Tibial artery (tissue), 4 donors: ENCODE data around the gene MACROH2A1.

ENCODE experiments used
- DNase-seq, 2 donors: peaks; one replicate each; pipeline ENCODE4 v3.0.0-alpha.2; 2019
- H3K27ac ChIP-seq, 2 donors: fragments of 200-600 bp; sonication (generic) in 1 of 2; 1 replicate in 1 of 2; 2 replicates in 1 of 2; pipeline ENCODE4 v1.5.1; 2018 to 2019; ENCODE audit warnings: mild to moderate bottlenecking in 1 of 2
- H3K27me3 ChIP-seq, 2 donors: fragments of 200-600 bp; sonication (generic) in 1 of 2; one replicate each; pipeline versions ENCODE4 v1.5.1 to v1.6.0; 2016 to 2019
- H3K36me3 ChIP-seq, 3 donors: fragments of 200-600 bp; sonication (generic) in 2 of 3; one replicate each; pipeline ENCODE4 v1.5.1; 2016 to 2019; ENCODE audit warnings: mild to moderate bottlenecking in 2 of 3
- H3K4me1 ChIP-seq, 4 donors: fragments of 200-600 bp; sonication (generic) in 2 of 4; 1 replicate in 3 of 4; 2 replicates in 1 of 4; pipeline ENCODE4 v1.5.1; 2016 to 2019
- H3K4me3 ChIP-seq, 2 donors: fragments of 200-600 bp; sonication (generic) in 1 of 2; 1 replicate in 1 of 2; 2 replicates in 1 of 2; pipeline ENCODE4 v1.5.1; 2018 to 2019; ENCODE audit warnings: mild to moderate bottlenecking in 2 of 2
- H3K9me3 ChIP-seq, 3 donors: fragments of 200-600 bp; sonication (generic) in 1 of 3; one replicate each; pipeline ENCODE4 v1.5.1; 2016 to 2019
- intact Hi-C: fragments of 100-400 bp; cut with DNase I; formaldehyde crosslinking; loops from one replicate; pipeline ENCODE4 v1.15.0; 2023; ENCODE audit warnings: low total_unique reads
- TF ChIP-seq, protein P1 (sequence below), 2 experiments: fragments of 200-600 bp in 1 of 2; fragments of 450-650 bp in 1 of 2; IDR thresholded peaks; one replicate each; pipeline ENCODE4 v1.5.1; 2017 to 2019; ENCODE audit warnings: antibody characterized with exemption in 2 of 2, mild to moderate bottlenecking in 1 of 2, moderate library complexity in 1 of 2

MACROH2A1 gene

DNA sequence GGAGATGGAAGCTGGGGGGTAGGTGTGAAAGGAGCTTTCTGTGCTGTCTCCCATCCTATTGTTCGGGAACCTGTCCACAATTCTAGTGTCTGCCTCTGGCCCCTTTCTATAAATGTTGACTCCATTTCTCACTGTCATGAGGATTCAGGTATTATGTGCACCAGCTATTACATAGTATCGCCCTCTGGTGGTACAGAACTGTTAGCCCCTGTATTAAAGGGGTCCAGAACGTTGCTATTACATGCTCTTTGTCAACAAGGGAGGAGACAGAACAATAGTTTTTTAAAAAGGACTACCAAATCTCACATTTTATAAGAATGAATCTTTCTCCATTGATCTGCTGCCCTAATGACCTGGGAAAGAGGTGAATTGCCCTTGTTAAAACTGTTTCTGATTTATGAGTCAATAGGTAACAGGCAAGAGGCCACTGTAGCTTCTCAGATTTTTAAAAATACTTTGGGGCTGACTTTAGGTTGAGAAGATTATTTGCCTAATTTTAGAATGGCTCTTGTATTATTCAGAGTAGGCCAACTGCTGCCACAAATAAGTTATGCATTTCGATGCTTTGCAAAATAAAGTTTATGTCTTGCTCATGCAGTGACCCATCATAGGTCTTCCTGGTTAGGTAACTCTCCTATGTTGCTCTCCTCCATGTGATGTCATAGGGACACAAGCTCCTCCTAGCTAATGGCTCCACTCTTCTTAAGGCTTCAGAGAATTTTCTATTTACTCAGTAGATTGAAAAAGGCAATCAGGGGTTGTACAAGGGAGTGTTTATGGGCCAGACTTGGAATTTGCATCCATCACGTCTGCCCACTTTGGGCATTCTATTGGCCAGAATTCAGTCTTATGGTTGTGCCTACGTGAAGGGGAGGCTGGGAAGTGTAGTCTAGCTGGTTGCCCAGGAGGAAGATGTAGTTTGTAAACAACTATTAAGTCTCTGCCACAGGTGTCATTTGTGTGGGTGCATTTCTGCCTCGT, 27.4 kb upstream of the MACROH2A1 start:
- intact Hi-C loops, result no loop called here
- peaks cover 0 to 9% (median 2%) of the 10 kb centered on the region in 3 donors for H3K9me3 ChIP-seq
- peaks cover 0 to 4% (median 0%) of the 10 kb centered on the region in 4 donors for H3K4me1 ChIP-seq
- no peak overlapping the region for H3K4me3 ChIP-seq
- TF ChIP-seq, protein P1, sequence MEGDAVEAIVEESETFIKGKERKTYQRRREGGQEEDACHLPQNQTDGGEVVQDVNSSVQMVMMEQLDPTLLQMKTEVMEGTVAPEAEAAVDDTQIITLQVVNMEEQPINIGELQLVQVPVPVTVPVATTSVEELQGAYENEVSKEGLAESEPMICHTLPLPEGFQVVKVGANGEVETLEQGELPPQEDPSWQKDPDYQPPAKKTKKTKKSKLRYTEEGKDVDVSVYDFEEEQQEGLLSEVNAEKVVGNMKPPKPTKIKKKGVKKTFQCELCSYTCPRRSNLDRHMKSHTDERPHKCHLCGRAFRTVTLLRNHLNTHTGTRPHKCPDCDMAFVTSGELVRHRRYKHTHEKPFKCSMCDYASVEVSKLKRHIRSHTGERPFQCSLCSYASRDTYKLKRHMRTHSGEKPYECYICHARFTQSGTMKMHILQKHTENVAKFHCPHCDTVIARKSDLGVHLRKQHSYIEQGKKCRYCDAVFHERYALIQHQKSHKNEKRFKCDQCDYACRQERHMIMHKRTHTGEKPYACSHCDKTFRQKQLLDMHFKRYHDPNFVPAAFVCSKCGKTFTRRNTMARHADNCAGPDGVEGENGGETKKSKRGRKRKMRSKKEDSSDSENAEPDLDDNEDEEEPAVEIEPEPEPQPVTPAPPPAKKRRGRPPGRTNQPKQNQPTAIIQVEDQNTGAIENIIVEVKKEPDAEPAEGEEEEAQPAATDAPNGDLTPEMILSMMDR (IDR thresholded peaks at IDR 0.05), result peak in 1 of 2 experiments; percentile 14
- no peak overlapping the region for H3K27ac ChIP-seq
- H3K36me3 ChIP-seq, result no peaks in the 10 kb centered on the region
- no peaks in the 10 kb centered on the region for H3K27me3 ChIP-seq
- DNase-seq, result no peak

DNA sequence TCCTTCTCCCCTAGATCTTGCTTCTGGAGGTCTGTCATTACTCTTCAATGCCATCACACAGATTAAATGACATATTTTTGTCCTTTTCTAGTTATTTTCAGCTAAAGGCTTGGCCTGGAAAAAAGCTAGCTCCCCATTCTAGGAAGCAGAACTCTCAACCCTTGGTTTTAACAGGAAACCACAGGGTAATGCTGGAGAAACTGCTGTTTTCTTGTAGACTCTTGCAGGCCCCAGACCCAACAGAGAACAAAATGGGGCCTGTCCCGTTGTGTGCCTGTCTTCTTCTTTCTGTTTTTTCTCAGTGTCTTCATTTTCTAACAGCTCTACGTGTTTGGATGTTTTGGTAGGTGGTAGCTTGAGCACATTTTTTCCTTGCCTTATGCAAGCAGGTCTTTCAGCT, 26.6 kb upstream of the MACROH2A1 start:
- DNase-seq, result no peak
- no peak overlapping the region for H3K27ac ChIP-seq
- no peaks in the 10 kb centered on the region for H3K27me3 ChIP-seq
- H3K4me3 ChIP-seq, result no peak overlapping the region
- H3K9me3 ChIP-seq, result peaks cover 0 to 9% (median 2%) of the 10 kb centered on the region in 3 donors
- intact Hi-C loops, result no loop called here
- TF ChIP-seq, protein P1 (IDR thresholded peaks at IDR 0.05), result no peak
- H3K36me3 ChIP-seq, result no peaks in the 10 kb centered on the region
- peaks cover 0 to 4% (median 0%) of the 10 kb centered on the region in 4 donors for H3K4me1 ChIP-seq

DNA sequence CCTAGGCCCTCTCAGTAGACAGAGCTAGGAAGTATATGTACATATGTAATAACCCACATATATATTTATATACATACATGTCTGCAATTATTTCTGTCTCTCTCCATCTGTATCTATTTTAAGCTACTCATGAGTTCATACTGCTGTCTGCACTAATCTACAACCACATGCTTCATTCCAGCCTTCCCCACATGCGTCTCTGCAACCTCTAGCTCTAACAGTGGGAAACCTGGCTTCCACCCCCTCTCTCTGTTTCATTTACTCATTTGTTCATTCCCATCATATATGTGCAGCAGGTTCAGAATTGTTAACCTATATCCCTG, 24.8 kb upstream of the MACROH2A1 start:
- Histone ChIP-seq H3K27me3 (no peaks in the 10 kb centered on the region), H3K36me3 (no peaks in the 10 kb centered on the region), H3K9me3 (peaks cover 2 to 8% (median 5%) of the 10 kb centered on the region in 3 donors), H3K4me3 (no peak overlapping the region), H3K27ac (no peak overlapping the region), H3K4me1 (no peaks in the 10 kb centered on the region)
- TF ChIP-seq, protein P1 (IDR thresholded peaks at IDR 0.05), result no peak
- no peak for DNase-seq
- intact Hi-C loops, result no loop called here

DNA sequence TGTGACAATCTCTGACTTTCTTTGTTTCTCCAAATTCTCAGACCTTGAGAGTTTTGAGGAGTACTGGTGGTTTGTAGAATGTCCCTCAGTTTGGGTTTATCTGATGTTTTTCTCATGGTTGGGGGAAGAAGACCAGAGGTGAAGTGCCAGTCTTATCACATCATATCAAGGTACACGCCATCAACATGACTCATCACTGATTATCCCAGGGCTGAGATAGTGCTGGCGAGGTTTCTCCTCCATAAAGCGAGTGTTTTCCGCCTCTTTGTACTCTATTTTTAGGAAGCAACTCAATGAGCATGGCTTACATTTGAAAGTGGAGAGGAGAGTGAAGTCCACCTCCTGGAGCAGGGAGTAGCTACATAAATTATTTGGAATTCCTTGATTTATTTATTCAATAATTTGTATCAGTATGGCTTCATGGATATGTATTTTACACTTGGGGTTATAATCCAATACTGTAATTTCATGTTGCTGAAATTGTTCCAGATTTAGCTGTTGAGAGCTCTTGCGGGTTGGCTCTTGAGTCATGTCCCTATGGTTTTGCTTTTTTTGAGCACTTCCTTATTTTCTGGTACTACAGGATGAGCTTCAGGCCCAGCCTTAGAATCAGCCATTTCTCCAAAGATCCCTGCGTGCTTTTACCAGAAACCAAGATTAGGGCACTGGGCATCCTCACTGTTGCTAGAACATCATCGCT, 24.3 kb upstream of the MACROH2A1 start:
- Histone ChIP-seq H3K4me1 (no peaks in the 10 kb centered on the region), H3K27me3 (no peaks in the 10 kb centered on the region), H3K4me3 (no peak overlapping the region), H3K9me3 (peaks cover under 1 to 5% (median 3%) of the 10 kb centered on the region in 3 donors), H3K27ac (no peak overlapping the region), H3K36me3 (no peaks in the 10 kb centered on the region)
- no peak for DNase-seq
- intact Hi-C loops, result no loop called here
- TF ChIP-seq, protein P1 (IDR thresholded peaks at IDR 0.05), result no peak

DNA sequence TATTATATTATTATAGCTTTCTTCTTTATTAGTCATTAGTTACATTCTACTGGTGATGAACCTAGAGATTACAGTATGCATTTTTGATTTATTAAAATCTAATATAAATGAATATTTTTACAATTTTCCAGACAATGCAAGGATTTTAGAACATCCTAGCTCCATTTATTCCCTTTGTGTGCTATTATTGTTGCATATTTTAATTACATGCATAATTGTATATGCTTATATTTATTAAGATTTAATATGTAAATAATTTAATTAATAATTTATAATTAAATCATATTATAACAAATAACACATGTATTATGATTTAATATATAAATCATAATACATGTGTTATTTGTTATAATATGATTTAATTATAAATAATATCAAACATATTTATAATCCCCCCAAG, 23.4 kb upstream of the MACROH2A1 start:
- Histone ChIP-seq H3K27me3 (no peaks in the 10 kb centered on the region), H3K4me1 (no peaks in the 10 kb centered on the region), H3K36me3 (no peaks in the 10 kb centered on the region), H3K9me3 (peaks cover 0 to 5% (median 0%) of the 10 kb centered on the region in 3 donors), H3K27ac (no peak overlapping the region), H3K4me3 (no peak overlapping the region)
- no peak for DNase-seq
- intact Hi-C loops, result no loop called here
- TF ChIP-seq, protein P1 (IDR thresholded peaks at IDR 0.05), result no peak
